Stimulated activated CD4-positive, alpha-beta T cell treated with anti-CD3 and anti-CD28 coated beads, Interleukin-2, amount 100 ng/mL, for 4 hours (primary cell): ENCODE results near the gene HOXB5.

Experiments used
- DNase-seq: peaks from one replicate; pipeline ENCODE4 v3.0.0-alpha.2; 2020; ENCODE audit warnings: low read depth

The HOXB5 gene

GRCh38 chr17:48593126-48593829 lies at the start of gene HOXB5:
Gene HOXB5, minus strand, starts transcription at chr17:48593779. Its CDS starts 97 bp downstream, at chr17:48593682.
- no peak for DNase-seq

- no peak for DNase-seq
Observed at GRCh38 chr17:48642843-48643696, 49.5 kb upstream of the HOXB5 start.

GRCh38 chr17:48642059-48642842 lies 48.7 kb upstream of the HOXB5 start:
- no peak for DNase-seq

- no peak for DNase-seq
Observed at GRCh38 chr17:48641541-48642058, 48.0 kb upstream of the HOXB5 start.

- no peak for DNase-seq
Observed at GRCh38 chr17:48640858-48641180, 47.2 kb upstream of the HOXB5 start.

- no peak for DNase-seq
Observed at GRCh38 chr17:48639982-48640857, 46.6 kb upstream of the HOXB5 start.

GRCh38 chr17:48639136-48639535 lies 45.6 kb upstream of the HOXB5 start:
- no peak for DNase-seq

GRCh38 chr17:48637323-48638260 lies 44.0 kb upstream of the HOXB5 start:
- DNase-seq: no peak

GRCh38 chr17:48636177-48637018 lies 42.8 kb upstream of the HOXB5 start:
- DNase-seq: no peak

GRCh38 chr17:48634493-48635208 lies 41.1 kb upstream of the HOXB5 start:
- DNase-seq: no peak

- DNase-seq: no peak
Observed at GRCh38 chr17:48633266-48633677, 39.7 kb upstream of the HOXB5 start.

GRCh38 chr17:48632579-48633265 lies 39.1 kb upstream of the HOXB5 start:
- DNase-seq: no peak

GRCh38 chr17:48631693-48632578 lies 38.4 kb upstream of the HOXB5 start:
- DNase-seq: no peak

GRCh38 chr17:48630925-48631692 lies 37.5 kb upstream of the HOXB5 start:
- DNase-seq: no peak

- DNase-seq: no peak
Observed at GRCh38 chr17:48630009-48630924, 36.7 kb upstream of the HOXB5 start.
